ENCODE results near the gene TNRC18. TPM values are rescaled to one million over a fixed set of nuclear protein-coding genes. Genes with fewer than 3 reads are reported as not detected.
A peak's percentile ranks its signal among the peaks of the same experiment; 100 is the strongest.

Gene TNRC18
- total RNA-seq, 1 donor from 2014 or later, result 118 TPM

DNA sequence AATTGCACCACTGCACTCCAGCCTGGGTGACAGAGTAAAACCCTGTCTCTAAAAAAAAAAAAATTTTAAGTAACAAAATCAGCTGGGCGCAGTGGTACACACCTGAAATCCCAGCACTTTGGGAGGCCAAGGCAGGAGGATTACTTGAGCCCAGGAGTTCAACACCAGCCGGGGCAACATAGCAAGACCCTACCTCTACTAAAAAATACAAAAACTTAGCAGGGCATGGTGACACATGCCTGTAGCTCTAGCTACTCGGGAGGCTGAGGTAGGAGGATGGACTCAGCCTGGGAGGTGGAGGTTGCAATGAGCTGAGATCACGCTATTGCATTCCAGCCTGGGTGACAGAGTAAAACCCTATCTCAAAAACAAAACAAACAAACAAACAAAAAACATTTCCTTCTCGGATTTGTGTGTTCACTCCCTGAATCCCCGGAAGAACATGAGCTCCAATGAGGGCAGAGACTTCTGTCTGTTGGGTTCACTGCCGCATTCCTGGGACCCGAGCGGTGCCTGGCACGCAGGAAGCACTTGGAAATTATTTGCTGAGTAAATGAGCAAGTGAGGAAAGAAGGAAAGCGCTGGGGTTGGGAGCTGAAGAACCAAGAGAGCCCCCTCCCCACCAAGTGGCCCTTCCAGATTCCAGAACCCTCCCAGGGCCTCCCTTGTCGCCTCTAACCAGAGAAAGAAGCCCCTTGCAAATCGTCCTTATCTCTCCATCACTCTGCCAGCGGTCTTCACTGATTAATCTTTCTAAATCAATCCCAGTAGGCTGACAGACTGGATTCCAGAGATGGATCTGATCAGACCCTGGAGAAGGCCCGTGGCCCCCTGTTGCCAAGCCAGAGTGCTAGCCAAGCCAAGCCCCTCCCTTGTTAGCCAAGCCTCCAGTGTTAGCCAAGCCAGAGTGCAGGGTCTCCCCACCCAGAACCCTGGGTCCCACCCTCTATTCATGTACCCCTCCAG, 6.2 kb downstream of the TNRC18 start:
- ATAC-seq, result peak; percentile 14
- DNase-seq, result peak; percentile 74
- TF ChIP-seq, protein P1, sequence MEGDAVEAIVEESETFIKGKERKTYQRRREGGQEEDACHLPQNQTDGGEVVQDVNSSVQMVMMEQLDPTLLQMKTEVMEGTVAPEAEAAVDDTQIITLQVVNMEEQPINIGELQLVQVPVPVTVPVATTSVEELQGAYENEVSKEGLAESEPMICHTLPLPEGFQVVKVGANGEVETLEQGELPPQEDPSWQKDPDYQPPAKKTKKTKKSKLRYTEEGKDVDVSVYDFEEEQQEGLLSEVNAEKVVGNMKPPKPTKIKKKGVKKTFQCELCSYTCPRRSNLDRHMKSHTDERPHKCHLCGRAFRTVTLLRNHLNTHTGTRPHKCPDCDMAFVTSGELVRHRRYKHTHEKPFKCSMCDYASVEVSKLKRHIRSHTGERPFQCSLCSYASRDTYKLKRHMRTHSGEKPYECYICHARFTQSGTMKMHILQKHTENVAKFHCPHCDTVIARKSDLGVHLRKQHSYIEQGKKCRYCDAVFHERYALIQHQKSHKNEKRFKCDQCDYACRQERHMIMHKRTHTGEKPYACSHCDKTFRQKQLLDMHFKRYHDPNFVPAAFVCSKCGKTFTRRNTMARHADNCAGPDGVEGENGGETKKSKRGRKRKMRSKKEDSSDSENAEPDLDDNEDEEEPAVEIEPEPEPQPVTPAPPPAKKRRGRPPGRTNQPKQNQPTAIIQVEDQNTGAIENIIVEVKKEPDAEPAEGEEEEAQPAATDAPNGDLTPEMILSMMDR (IDR thresholded peaks at IDR 0.05), result no peak
- Histone ChIP-seq H3K4me3 (peak overlapping the region; percentile 83), H3K27ac (peak overlapping the region; percentile 97), H3K4me1 (peaks cover 44% of the 10 kb centered on the region), H3K9me3 (no peaks in the 10 kb centered on the region), H3K27me3 (no peaks in the 10 kb centered on the region), H3K36me3 (peaks cover 5% of the 10 kb centered on the region)
- intact Hi-C loops (cut with DNase I), result no loop called here

DNA sequence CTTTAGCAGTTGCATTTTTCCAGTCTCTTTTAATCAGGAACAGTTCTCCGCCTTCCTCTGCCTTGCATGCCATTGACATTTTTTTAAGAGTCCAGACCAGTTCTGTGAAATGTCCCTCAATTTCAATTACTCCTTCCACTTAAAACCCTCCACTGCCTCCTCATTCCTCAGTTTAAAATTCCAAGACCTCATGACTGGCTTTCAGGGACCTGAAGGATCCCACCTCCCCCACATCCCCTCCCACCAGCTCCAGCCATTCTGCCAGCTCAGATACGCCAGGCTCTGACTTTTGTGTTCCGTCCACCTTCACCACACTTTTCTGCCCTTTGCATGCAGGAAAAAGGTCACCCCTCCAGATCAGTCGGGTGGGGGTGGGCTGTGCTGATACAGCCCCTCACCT, 8.7 kb downstream of the TNRC18 start:
- TF ChIP-seq, protein P1 (IDR thresholded peaks at IDR 0.05), result no peak
- Histone ChIP-seq H3K9me3 (no peaks in the 10 kb centered on the region), H3K4me1 (peaks cover 53% of the 10 kb centered on the region), H3K27ac (peak overlapping the region; percentile 34), H3K36me3 (peaks cover 5% of the 10 kb centered on the region), H3K4me3 (no peak overlapping the region), H3K27me3 (no peaks in the 10 kb centered on the region)
- no peak for DNase-seq
- intact Hi-C loops (cut with DNase I), result no loop called here
- peak; percentile 7 for ATAC-seq

DNA sequence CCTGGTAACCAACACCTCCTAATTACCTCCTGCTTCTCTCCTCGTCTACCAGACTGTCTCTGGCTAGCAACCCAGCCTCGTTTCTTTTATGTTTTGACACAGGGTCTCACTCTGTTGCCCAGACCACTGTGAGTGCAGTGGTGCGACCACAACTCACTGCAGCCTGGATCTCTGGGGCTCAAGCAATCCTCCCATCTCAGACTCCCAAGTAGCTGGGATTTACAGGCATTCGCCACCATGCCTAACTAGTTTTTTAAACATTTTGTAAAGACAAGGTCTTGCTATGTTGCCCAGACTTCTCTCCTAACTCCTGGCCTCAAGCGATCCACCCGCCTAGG, 10.2 kb downstream of the TNRC18 start:
- intact Hi-C loops (cut with DNase I), result no loop called here
- H3K4me1 ChIP-seq, result peaks cover 43% of the 10 kb centered on the region
- H3K27ac ChIP-seq, result peak overlapping the region; percentile 34

DNA sequence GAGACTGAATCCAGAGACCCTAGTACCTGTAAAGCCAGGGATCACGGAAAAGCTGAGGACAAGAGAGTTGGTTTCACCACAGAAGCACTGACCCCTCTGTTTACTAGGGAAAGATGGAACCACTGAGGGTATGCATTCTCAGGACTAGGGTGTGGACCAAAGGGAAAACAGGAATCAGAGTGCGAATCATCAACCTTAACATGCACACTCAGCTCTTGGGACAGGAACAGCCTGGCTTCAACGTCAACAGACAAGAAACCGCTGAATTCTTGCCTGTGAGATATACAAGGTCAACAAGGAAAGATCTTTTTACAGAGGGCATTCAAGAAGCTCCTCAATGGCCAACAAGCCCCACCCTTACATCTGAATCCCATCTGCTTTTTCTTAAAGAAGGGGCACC, 14.9 kb downstream of the TNRC18 start:
- no peaks in the 10 kb centered on the region for H3K27me3 ChIP-seq
- H3K36me3 ChIP-seq, result peaks cover 19% of the 10 kb centered on the region
- no peak overlapping the region for H3K27ac ChIP-seq
- intact Hi-C loops (cut with DNase I), result no loop called here
- ATAC-seq (no peak), DNase-seq (no peak)
- H3K4me3 ChIP-seq, result no peak overlapping the region
- H3K4me1 ChIP-seq, result peaks cover 39% of the 10 kb centered on the region
- TF ChIP-seq, protein P1 (IDR thresholded peaks at IDR 0.05), result no peak
- no peaks in the 10 kb centered on the region for H3K9me3 ChIP-seq

More for the DNA sequence above, 10.2 kb downstream of the TNRC18 start:
- no peak for DNase-seq
- no peaks in the 10 kb centered on the region for H3K9me3 ChIP-seq
- no peak for ATAC-seq
- peaks cover 5% of the 10 kb centered on the region for H3K36me3 ChIP-seq
- TF ChIP-seq, protein P1 (IDR thresholded peaks at IDR 0.05), result no peak
- no peaks in the 10 kb centered on the region for H3K27me3 ChIP-seq
- H3K4me3 ChIP-seq, result no peak overlapping the region

DNA sequence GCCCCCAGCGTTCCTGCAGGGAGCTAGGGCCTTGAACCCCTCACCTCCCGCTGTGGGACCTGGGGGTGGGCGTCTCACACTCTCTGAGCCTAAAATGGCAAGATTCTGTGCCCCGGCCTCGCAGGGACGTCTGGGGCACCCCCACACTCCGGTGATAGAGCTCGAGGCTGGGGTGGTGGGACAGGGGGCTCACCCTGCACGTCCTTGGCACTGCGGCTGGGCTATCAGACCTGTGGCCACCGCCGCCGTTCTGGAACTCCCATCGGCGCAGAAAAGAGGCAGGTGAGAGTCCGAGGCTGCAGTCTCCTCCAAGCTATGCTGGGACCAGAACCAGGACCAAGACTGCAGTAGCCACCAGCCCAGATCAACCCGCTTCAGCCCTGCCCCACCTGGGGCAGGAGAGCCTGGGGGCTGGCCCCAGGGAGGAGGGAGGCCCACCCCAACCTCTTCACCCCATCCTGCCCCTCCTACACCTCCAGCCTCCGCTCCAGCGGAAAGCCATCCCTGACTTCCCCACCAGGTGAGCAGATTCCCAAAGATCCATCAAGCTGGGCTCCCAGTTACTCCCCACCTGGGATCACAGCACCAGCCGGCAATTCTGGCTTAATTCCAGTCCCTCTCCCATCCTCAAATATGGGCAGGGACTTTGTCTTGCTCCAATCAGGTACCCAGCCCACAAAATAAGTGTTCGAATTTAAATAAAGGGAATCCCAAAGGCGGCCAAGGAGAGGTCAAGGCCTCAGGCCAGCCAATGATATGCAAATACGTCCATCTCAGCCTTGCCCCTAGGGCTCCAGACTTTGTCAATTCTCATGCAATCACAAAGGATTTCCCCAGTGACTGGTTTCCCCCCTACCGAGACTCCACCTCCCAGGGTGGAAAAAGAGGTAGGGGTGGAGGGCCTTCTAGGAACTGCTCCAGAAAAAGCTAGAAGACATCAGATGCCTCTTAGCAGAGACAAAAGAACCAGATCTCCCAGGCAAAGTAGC, 16.4 kb downstream of the TNRC18 start:
- peaks cover 19% of the 10 kb centered on the region for H3K36me3 ChIP-seq
- DNase-seq, result no peak
- H3K27me3 ChIP-seq, result no peaks in the 10 kb centered on the region
- peaks cover 29% of the 10 kb centered on the region for H3K4me1 ChIP-seq
- H3K9me3 ChIP-seq, result no peaks in the 10 kb centered on the region
- no peak overlapping the region for H3K27ac ChIP-seq
- ATAC-seq, result peak; percentile 24
- TF ChIP-seq, protein P1 (IDR thresholded peaks at IDR 0.05), result no peak
- intact Hi-C loops (cut with DNase I), result no loop called here
- no peak overlapping the region for H3K4me3 ChIP-seq

Data from upper lobe of right lung (tissue), 1 donor.